Caco-2 (cell line): ENCODE results near the gene OR11A1. TPM values are rescaled to one million over a fixed set of nuclear protein-coding genes. Genes with fewer than 3 reads are reported as not detected.
"Not testable (repeated sequence)": the region's sequence is repeated elsewhere in the genome, so short reads cannot be mapped to it uniquely, and the experiment has no call there.

Experiments
- BruUV-seq: library from RNA; stranded (reverse); fragments of 400-500 nt; replicated peaks from 2 replicates; lab custom pipeline; 2021; lab: Mats Ljungman, UMichigan
- CTCF ChIA-PET: fragments of 300-600 bp; sonication (Branson Sonifier 250); formaldehyde crosslinking; loops from one replicate; lab custom pipeline; 2022; ENCODE audit warnings: antibody characterized with exemption; lab: Charles Lee
- POLR2A ChIA-PET: fragments of 300-600 bp; sonication (Branson Sonifier 250); formaldehyde crosslinking; loops from one replicate; lab custom pipeline; 2022; ENCODE audit warnings: antibody characterized with exemption; lab: Charles Lee
- DNase-seq, 2 experiments: peaks; one replicate each; pipeline versions ENCODE4 v3.0.0 to v3.0.0-alpha.2; 2020 to 2022
- H3K27me3 ChIP-seq: replicated peaks from 2 replicates; pipeline ENCODE4 v1.6.0; 2011; ENCODE audit warnings: low read length; ENCODE audit not compliant: control insufficient read depth, insufficient read depth
- H3K36me3 ChIP-seq: 2 replicates; pipeline ENCODE4 v1.5.1; 2011; ENCODE audit warnings: low read length; ENCODE audit not compliant: control insufficient read depth, insufficient read depth
- H3K4me1 ChIP-seq: fragments of 250-450 bp; sonication (Bioruptor Pico); 2 replicates; pipeline ENCODE4 v1.5.1; 2020; ENCODE audit warnings: mild to moderate bottlenecking
- H3K4me3 ChIP-seq: 2 replicates; pipeline ENCODE4 v1.5.1; 2011; ENCODE audit warnings: low read depth, mild to moderate bottlenecking, control low read depth, low read length
- H3K9me3 ChIP-seq: fragments of 250-450 bp; sonication (Bioruptor Pico); 2 replicates; pipeline ENCODE4 v1.5.1; 2020; ENCODE audit warnings: mild to moderate bottlenecking, moderate library complexity
- H3K27ac Mint-ChIP-seq: one replicate; pipeline ENCODE4 v1.8.0; 2022; ENCODE audit warnings: mixed read lengths; ENCODE audit not compliant: unreplicated experiment
- H3K27me3 Mint-ChIP-seq: one replicate; pipeline ENCODE4 v1.8.0; 2022; ENCODE audit warnings: mixed read lengths; ENCODE audit not compliant: insufficient read depth, unreplicated experiment
- H3K36me3 Mint-ChIP-seq: one replicate; pipeline ENCODE4 v1.8.0; 2022; ENCODE audit warnings: mild to moderate bottlenecking, mixed read lengths; ENCODE audit not compliant: insufficient read depth, unreplicated experiment
- H3K4me1 Mint-ChIP-seq: one replicate; pipeline ENCODE4 v1.8.0; 2022; ENCODE audit warnings: low read depth, mixed read lengths; ENCODE audit not compliant: unreplicated experiment
- H3K4me3 Mint-ChIP-seq: one replicate; pipeline ENCODE4 v1.8.0; 2022; ENCODE audit warnings: mild to moderate bottlenecking, moderate library complexity, mixed read lengths; ENCODE audit not compliant: unreplicated experiment
- H3K9me3 Mint-ChIP-seq: one replicate; pipeline ENCODE4 v1.8.0; 2022; ENCODE audit warnings: mixed read lengths; ENCODE audit not compliant: unreplicated experiment
- intact Hi-C: fragments of 100-400 bp; cut with micrococcal nuclease; formaldehyde crosslinking; loops from one replicate; pipeline ENCODE4 v1.10.0; 2022; ENCODE audit not compliant: unreplicated experiment
- total RNA-seq: library from RNA; stranded (reverse); gene quantifications from 2 replicates; pipeline ENCODE4 v1.2.3, GENCODE V29; 2022
- TF ChIP-seq, protein P1 (sequence below), 2 experiments: fragments of 200-600 bp in 1 of 2; IDR thresholded peaks; 1 replicate in 1 of 2; 2 replicates in 1 of 2; pipeline versions ENCODE4 v1.5.1 to v1.8.0; 2011 to 2022; ENCODE audit warnings: antibody characterized with exemption in 1 of 2, control low read depth in 1 of 2, inconsistent platforms in 1 of 2, low read depth in 1 of 2, low read length in 1 of 2, mild to moderate bottlenecking in 1 of 2, moderate library complexity in 1 of 2; ENCODE audit not compliant: insufficient read depth in 1 of 2, severe bottlenecking in 1 of 2, unreplicated experiment in 1 of 2

The OR11A1 gene
- total RNA-seq, 1 experiment from 2014 or later, result not detected

DNA sequence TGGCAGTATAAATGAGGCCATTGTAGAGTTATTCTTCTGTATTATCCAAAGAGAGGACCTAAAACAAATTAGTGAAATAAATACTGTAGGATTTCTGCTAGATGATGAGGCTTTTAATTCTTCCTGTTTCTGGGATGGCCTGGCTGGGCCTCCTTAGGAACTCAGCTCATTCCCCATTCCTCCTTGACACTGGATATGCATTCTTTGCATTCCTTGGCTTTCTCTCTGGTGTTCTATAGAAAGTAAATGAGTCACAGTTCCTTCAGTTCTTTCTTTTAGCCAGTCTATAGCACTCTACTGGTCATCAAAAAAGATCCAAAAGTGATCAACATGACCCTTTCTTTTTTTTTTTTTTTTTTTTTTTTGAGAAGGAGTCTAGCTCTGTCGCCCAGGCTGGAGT lies 9.2 kb downstream of the OR11A1 start:
- Histone ChIP-seq H3K27me3 (no peaks in the 10 kb centered on the region), H3K36me3 (no peaks in the 10 kb centered on the region), H3K4me3 (no peak overlapping the region), H3K4me1 (no peaks in the 10 kb centered on the region), H3K9me3 (no peaks in the 10 kb centered on the region)
- CTCF ChIA-PET, result interaction anchor here (0.8 kb wide), 1 partner anchor 21 kb away, joined by 8 read pairs; no protein-coding TSS in a partner anchor
- Mint-ChIP-seq H3K36me3 (no peaks in the 10 kb centered on the region), H3K27me3 (peaks cover 4% of the 10 kb centered on the region), H3K9me3 (peaks cover 15% of the 10 kb centered on the region), H3K4me3 (no peak overlapping the region), H3K4me1 (no peaks in the 10 kb centered on the region), H3K27ac (no peak overlapping the region)
- DNase-seq, result no peak
- POLR2A ChIA-PET, result no interaction called here
- TF ChIP-seq, protein P1, sequence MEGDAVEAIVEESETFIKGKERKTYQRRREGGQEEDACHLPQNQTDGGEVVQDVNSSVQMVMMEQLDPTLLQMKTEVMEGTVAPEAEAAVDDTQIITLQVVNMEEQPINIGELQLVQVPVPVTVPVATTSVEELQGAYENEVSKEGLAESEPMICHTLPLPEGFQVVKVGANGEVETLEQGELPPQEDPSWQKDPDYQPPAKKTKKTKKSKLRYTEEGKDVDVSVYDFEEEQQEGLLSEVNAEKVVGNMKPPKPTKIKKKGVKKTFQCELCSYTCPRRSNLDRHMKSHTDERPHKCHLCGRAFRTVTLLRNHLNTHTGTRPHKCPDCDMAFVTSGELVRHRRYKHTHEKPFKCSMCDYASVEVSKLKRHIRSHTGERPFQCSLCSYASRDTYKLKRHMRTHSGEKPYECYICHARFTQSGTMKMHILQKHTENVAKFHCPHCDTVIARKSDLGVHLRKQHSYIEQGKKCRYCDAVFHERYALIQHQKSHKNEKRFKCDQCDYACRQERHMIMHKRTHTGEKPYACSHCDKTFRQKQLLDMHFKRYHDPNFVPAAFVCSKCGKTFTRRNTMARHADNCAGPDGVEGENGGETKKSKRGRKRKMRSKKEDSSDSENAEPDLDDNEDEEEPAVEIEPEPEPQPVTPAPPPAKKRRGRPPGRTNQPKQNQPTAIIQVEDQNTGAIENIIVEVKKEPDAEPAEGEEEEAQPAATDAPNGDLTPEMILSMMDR (IDR thresholded peaks at IDR 0.05; ENCODE audit: insufficient read depth in 1 of 2, low read depth in 1 of 2, low read length in 1 of 2, severe bottlenecking in 1 of 2, unreplicated experiment in 1 of 2), result no peak
- intact Hi-C loops, result no loop called here
- no TSS peak for BruUV-seq

DNA sequence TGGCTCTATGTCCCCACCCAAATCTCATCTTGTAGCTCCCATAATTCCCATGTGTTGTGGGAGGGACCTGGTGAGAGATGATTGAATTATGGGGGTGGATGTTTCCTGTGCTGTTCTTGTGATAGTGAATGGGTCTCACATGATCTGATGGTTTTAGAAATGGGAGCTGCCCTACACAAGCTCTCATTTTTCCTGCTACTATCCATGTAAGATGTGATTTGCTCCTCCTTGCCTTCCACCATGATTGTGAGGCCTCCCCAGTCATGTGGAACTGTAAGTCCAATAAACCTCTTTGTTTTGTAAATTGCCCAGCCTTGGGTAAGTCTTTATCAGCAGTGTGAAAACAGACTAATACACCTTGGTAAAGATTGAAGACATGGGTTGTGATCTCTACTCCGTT lies 12.8 kb downstream of the OR11A1 start:
- H3K9me3 Mint-ChIP-seq, result peaks cover 15% of the 10 kb centered on the region
- H3K4me1 ChIP-seq, H3K27me3 ChIP-seq, CTCF ChIA-PET, BruUV-seq, H3K9me3 ChIP-seq, H3K36me3 ChIP-seq, H3K36me3 Mint-ChIP-seq, DNase-seq, H3K27ac Mint-ChIP-seq, H3K4me3 ChIP-seq, POLR2A ChIA-PET, H3K4me3 Mint-ChIP-seq, intact Hi-C loops, H3K4me1 Mint-ChIP-seq: not testable (repeated sequence)
- H3K27me3 Mint-ChIP-seq, result peaks cover 17% of the 10 kb centered on the region

DNA sequence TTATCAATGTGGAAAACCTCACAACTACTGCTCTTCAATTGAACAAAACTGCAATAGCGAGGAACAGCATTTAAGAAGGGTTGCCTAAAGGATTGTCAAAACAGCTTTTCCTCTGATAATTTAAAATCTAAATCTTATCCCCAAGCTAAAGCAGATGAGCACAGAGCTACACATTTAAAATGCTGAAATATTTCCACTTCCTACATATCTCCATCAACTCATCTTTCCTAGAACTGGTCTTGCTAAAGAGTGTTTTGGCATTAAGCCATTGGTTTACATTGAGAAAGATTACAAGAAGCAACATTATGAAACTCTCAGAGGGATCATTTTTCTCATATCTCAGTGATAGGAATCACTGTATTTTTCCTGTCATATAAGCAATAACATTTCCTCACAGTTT lies 14.2 kb downstream of the OR11A1 start:
- H3K36me3 ChIP-seq, result no peaks in the 10 kb centered on the region
- H3K27me3 Mint-ChIP-seq, result peaks cover 17% of the 10 kb centered on the region
- no peaks in the 10 kb centered on the region for H3K4me1 Mint-ChIP-seq
- H3K27me3 ChIP-seq, result no peaks in the 10 kb centered on the region
- ChIA-PET CTCF (no interaction called here), POLR2A (no interaction called here)
- H3K9me3 ChIP-seq, result no peaks in the 10 kb centered on the region
- no peak for DNase-seq
- no peaks in the 10 kb centered on the region for H3K4me1 ChIP-seq
- H3K27ac Mint-ChIP-seq, result no peak overlapping the region
- H3K36me3 Mint-ChIP-seq, result no peaks in the 10 kb centered on the region
- no peak overlapping the region for H3K4me3 ChIP-seq
- intact Hi-C loops, result no loop called here
- TF ChIP-seq, protein P1 (IDR thresholded peaks at IDR 0.05; ENCODE audit: insufficient read depth in 1 of 2, low read depth in 1 of 2, low read length in 1 of 2, severe bottlenecking in 1 of 2, unreplicated experiment in 1 of 2), result no peak
- H3K9me3 Mint-ChIP-seq, result peaks cover 15% of the 10 kb centered on the region
- BruUV-seq, result no TSS peak
- H3K4me3 Mint-ChIP-seq, result no peak overlapping the region

DNA sequence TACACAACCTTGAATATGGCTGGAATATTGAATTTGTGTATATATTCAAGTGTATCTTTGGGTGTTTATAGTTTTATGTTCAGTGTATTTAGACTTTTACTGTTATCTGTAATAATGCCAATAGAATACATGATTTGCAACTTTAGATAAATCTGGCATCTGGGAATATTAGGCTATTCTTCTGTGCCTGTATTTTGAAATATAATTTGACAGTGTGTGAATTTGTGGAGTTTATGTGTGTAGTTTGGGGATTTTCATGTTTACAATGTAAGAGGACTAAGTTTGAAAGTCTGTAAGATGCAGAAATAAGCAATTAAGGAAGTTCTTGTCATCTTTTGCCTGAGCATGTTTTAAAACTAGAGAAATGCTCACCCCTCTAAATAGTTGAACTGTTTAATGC lies 17.9 kb downstream of the OR11A1 start, which contains the start of gene OR10C1:
Gene OR10C1, plus strand, starts transcription at position 301 of the 400 bp plus-strand sequence. CDS start 710 bp downstream, outside the sequence.
- no peaks in the 10 kb centered on the region for H3K9me3 ChIP-seq
- BruUV-seq, result no TSS peak
- H3K36me3 ChIP-seq, result no peaks in the 10 kb centered on the region
- ChIA-PET CTCF (no interaction called here), POLR2A (no interaction called here)
- Mint-ChIP-seq H3K4me3 (no peak within 1 kb of the TSS), H3K4me1 (no peaks in the 10 kb centered on the region), H3K36me3 (no peaks in the 10 kb centered on the region), H3K27ac (no peak within 1 kb of the TSS), H3K9me3 (peaks cover 3% of the 10 kb centered on the region), H3K27me3 (peaks cover 14% of the 10 kb centered on the region)
- no peaks in the 10 kb centered on the region for H3K27me3 ChIP-seq
- intact Hi-C loops, result no loop called here
- DNase-seq, result no peak
- H3K4me1 ChIP-seq, result no peaks in the 10 kb centered on the region
- H3K4me3 ChIP-seq, result no peak within 1 kb of the TSS
- TF ChIP-seq, protein P1 (IDR thresholded peaks at IDR 0.05; ENCODE audit: insufficient read depth in 1 of 2, low read depth in 1 of 2, low read length in 1 of 2, severe bottlenecking in 1 of 2, unreplicated experiment in 1 of 2), result no peak

DNA sequence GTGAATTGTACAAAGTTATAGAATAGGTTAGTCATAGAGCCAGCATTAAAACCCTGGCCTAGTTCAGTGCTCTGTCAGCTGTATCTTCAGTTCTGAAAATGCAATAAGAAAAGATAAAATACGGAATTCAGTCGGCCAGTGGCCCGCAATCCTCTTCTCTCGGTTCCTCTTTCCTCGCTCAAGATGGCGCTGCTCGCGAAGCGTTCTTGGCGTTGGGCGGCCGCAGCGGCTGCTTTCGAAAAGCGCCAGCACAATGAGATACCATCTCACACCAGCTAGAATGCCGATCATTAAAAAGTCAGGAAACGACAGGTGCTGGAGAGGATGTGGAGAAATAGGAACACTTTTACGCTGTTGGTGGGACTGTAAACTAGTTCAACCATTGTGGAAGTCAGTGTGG lies 20.1 kb downstream of the OR11A1 start:
- H3K27me3 ChIP-seq, H3K9me3 ChIP-seq, H3K4me3 ChIP-seq, H3K36me3 Mint-ChIP-seq, H3K4me1 Mint-ChIP-seq, DNase-seq, H3K9me3 Mint-ChIP-seq, H3K4me3 Mint-ChIP-seq, BruUV-seq, POLR2A ChIA-PET, H3K36me3 ChIP-seq, intact Hi-C loops, H3K27ac Mint-ChIP-seq, H3K4me1 ChIP-seq, CTCF ChIA-PET: not testable (repeated sequence)
- peaks cover 18% of the 10 kb centered on the region for H3K27me3 Mint-ChIP-seq
